Endometrium (tissue), 2 donors: ENCODE measurements around the gene OR9Q1.

Experiments used
- FAIRE-seq: peaks from 2 replicates; lab custom pipeline; 2012; peaks lifted over from hg19 to GRCh38; lab: Jason Lieb, UNC
- donor health status: control.
- donor health status: control.

The OR9Q1 gene

DNA sequence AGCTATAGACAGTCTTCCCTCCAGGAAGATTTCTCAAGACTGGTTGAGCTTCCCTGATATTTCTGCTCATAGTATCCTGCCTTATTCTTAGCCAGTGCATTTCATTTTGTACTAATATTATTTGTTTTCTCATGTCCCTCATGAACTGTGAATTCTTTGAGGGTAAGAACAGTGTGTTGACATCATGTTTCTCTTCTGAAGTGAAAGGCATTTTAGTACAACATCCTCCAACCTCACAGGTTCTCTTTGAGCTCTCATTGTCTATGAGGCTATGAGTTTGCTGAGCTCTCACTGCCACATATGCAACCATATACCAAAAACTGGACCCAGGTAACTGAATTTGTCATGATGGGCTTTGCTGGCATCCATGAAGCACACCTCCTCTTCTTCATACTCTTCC lies 7.0 kb downstream of the OR9Q1 start, which contains the start of gene OR6Q1:
OR6Q1 (plus strand) TSS at position 301 of the 400 bp plus-strand sequence; CDS start at position 301, 0 bp downstream.
- no peak for FAIRE-seq

DNA sequence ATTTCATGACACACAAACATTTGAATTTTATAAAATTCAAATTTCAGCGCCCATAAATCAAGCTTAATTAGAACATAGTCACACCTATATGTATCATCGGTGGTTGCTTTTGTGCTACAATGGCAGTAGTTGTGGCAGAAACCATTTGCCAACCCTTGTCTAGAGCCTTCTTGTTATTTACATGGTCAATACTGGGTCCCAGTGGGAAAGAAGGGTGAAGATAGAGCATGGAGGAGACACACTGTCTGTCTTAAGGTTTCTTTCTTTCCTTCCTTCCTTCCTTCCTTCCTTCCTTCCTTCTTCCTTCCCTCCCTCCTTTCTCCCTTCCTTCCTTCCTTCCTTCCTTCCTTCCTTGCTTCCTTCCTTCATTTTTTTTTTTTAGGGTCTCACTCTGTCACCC lies 10.8 kb downstream of the OR9Q1 start:
- no peak for FAIRE-seq

DNA sequence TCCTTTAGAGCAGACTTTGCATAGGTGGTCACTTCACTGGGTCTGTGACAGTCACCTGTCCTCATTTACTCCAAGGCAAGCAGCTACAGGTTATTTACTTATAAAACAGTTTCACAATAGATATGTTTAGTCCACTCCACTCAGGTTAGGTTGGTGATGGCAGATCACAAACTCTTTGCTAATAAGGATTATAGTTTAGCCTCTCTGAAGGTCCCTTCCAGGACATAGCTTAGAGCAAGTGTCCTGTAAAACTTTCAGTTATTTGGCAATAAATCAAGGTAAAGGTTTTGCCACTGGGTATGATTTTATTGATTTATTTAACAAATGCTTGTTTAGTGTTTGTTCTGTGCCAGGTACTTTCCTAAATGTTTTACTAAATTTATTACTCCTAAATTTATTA lies 15.9 kb downstream of the OR9Q1 start:
- no peak for FAIRE-seq

DNA sequence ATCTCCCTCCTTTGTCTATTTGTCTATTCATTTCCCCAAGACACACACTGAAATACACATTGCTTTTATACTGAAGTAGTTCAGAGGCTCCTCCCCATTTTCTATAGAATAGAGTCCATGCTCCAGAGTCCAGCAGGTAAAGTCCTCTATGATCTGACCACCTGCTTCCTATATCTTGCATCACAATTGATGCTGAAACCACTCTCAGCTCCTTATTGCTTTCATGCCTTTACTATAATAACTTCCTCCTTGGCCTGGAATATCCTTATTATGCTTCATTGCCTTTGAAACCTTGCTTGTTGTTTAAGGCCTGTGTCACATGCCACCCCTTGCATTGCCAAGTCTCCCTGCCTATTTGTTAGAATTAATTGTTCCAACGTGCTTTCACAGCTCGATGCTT lies 19.7 kb downstream of the OR9Q1 start:
- no peak for FAIRE-seq

DNA sequence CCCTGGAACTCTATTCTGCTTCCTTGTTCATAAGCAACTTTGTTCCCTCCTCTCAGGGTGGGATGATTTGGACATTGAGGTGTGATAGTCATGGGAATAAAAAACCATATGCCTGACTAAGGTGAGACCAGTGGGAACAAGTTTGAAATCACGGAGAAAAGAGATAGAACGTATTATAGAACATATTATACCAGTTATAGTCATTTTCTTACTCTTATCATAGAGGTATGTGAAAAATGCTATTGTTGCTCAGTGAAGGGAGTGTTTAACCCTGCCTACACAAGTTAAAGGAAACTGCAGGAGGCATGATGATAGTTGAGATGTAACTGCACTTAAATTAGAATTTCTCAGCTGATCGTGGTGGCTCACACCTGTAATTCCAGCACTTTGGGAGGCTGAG lies 22.6 kb downstream of the OR9Q1 start:
- no peak for FAIRE-seq

DNA sequence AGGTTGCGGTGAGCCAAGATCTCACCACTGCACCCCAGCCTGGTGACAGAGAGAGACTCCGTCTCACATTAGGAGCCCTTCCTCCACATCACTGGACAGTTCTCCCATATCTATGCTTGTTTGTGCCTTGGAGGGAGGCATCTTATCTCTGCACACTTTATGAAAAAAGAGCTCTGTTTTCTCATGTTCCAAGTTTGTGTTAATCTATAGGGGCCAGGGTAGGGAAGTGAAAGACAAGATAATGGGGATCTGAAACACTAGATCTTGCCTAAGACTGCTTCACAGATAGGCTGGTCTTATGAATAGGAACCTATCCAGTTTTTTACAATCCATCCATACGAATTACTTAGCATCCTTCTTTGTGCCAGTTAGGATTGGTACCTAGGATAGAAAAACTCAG lies 24.1 kb downstream of the OR9Q1 start:
- no peak for FAIRE-seq

DNA sequence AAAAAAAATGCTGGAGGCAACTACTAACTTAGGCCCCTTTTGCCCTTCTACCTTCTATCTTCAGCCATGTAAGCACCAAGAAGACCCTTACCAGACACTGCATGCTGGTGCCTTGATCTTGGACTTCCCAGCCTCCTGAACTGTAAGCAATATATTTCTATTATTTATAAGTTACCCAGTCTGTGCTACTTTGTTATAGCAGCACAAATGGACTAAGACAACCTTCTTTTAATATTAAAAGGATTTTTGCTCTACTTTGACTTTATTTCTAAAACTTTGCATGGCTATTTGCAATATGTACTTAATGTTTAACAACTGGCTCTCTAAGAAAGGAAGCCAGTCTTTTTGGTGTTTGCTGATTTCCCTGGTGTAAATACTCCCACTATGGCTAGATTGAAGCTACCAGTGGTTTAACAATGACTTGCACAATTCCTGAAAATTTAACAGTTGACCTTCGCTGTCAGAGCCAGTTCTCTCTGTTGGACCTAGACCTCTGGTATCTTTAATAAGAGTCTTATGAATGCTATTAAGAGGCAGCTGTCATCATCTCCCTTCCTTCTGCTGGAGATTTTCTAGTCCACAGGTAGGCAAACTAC lies 32.2 kb downstream of the OR9Q1 start:
- no peak for FAIRE-seq

DNA sequence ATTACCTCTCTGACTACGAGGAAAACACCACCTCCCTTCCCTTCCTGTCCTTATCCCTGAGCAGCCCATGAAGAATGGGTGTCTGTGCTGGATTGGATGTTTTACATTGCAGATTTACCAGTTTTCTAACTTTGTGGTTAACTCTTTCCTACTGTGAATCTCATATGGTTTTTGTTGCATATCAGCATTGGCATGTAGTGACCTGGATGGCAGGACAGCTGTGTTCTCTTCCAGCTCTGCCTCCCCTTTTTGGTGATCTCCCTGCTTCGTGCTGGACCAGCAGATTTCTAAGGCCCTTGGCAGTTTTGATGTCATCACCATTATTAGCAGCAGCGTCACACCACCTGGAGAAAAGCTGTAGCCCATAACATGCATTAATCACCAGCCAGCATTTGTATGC lies 33.8 kb downstream of the OR9Q1 start:
- no peak for FAIRE-seq

DNA sequence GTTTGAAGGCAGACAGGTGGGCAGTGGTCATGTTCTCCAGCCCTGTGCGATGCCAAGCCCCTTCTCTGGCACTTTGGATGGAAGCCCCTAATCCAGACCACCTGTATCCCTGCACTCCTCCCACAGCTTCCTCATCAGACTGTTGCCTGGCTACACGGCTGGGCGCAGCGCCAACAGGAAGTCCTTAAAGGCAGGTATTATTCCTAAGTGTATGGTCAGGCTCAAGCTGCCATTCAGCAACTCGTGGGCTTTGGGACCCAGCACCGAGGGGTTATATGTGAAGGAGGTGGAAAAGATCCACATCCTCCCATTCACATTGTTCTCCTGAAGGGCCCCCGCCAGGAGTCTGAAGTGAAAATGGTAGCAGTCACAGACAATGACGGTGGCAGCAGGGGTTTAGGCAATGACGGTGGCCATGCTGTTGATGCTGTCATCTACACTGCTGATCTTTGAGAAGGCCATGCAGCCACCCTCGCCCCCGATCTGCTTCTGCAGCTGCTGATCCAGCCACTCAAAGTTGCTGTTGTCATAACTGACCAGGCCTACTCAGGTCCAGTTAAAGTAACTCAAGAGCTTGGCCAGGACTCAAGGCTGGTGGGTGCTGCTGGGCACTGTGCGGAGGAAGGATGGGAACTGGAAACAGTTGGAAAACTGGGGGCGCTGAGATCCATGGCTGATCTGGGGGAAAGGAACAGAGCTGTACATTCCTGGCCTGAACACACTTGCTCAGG lies 34.8 kb downstream of the OR9Q1 start:
- FAIRE-seq, result no peak

DNA sequence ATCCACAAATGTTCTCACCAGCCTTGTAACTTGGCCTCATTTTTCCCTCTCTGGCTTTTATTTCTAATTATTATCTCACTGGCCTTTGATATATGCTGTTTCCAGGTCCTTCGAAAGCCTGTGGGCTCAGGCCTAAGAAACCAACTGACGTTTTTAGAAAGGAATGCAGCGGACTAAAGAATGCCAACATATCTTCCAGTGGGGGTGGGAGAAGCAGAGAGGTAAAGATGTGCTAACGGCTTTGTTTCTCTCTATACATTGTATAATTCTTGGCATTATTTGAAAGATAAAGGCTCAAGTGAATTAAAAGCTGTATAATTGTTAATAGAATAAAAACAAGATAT lies 35.3 kb downstream of the OR9Q1 start:
- no peak for FAIRE-seq

DNA sequence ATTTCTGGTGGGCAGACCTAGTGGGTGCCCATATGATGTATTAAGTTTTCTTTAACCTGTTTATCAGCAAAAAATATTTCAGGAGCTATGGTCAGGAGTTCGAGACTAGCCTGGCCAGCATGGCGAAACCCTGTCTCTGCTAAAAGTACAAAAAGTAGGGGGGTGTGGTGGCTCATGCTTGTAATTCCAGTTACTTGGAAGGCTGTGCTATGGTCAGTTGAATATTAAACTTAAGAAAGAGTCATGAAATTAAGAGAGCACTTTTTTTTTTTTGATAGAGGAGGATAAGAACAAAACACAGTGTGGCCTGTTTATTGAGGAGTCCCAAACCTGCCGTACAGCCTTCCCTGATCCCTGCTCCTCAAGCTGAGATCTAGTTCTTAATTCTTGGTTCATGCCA lies 36.9 kb downstream of the OR9Q1 start:
- no peak for FAIRE-seq

DNA sequence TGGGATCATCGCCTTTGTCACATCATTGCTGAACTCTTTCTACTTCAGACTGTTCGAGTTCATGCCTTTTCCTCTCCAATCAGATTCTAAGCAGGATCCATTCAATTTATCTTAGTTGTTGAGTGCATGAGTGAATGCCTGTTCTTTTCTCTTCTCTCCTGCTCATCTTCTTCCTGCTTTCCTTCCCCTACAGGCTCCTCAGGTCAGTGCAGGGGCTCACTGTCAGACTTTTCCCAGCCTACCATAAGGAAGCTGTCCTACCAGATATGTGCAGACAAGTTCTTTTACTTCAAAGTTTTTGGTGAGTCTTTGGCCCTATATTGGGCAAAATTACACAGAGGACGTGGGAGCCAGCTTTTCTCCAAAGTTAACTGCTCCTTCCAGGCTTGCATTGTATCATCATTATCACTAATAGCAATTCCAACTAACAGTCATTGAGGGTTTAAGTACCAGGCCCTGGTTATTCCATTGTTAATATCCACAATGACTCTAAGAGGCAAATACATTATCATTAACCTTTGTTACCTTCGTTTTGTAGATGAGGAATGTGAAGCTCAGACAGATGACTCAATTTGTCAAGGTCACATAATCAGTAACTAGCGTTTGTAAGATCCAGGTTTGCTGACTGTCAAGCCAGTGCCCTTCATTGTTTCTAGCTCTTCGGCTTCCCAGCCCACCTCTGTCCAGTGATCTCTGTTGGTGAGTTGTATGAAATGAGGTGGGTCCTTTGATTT lies 37.4 kb downstream of the OR9Q1 start:
- no peak for FAIRE-seq

DNA sequence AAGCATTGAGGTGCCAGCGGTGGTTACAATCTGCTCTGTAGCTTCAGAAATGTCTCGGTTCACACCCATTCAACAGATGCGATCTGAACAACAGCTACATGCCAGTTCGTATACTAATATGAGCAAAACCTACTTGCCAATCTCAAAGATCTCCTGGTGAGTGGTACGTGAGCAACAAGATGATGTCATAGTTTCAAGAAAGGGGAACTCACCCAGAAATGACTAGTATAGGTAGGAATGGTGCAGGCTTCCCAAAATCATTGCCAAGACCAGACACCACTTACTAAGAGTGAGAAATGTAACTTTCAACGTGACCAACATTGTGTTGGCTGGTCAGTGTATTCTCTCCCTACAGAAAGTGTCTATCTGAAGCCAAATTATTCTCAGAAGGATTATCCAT lies 38.1 kb downstream of the OR9Q1 start:
- no peak for FAIRE-seq

DNA sequence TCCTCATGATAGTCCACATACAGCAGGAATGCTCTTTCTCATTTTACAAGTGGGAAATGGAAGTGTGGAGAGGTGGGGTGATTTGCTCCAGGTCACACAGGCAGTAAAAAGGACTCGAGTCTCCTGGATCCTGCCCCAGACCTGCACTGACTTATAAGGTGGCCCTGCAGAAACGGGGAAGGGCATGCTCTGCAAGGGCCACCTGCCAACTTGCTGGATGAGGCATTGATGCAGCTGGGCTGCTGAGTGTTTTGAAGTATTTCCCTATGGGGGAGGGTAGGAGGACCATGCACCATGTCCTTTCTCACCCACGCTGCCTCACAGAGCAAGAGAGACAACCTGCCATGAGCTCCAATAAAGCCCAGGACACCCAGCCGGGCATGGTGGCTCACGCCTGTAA lies 44.0 kb downstream of the OR9Q1 start:
- no peak for FAIRE-seq

DNA sequence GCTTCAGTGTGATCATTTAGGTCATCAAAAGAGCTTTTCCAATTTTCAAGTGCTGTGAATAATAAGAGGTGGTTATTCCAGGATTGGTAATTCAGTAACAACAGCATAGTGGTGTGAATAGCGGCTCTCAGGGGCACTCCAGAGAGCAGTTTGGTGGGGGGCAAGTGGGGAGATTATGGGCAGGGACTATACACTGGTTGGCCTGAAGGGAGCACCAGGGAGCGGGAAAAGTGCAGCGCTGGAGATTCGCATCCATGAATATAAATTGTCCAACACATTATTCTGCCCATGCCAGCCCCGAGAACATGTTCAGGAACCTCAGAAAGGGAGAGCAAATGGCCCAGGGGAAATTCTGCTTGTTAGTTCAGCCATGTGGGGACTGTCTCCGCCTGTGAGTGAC lies 45.0 kb downstream of the OR9Q1 start:
- FAIRE-seq, result no peak

DNA sequence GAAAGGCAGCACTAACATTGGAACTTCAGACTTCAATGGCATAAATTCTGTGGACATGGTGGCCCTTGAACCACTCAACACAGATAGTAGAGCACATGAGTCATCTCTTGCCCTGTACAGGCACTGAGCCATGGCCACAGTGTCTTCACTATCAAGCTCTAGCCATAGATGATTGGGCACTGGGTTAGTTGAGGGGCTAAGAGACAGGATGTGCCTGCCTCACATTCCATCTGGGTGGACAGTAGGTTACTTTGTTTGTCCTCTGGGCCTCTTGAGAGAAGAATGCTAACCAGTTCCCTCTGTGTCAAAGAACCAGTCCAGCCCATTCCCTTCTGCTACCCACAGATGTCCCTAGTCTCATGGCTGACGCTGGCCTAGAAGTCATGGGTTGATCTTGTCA lies 46.9 kb downstream of the OR9Q1 start:
- no peak for FAIRE-seq

DNA sequence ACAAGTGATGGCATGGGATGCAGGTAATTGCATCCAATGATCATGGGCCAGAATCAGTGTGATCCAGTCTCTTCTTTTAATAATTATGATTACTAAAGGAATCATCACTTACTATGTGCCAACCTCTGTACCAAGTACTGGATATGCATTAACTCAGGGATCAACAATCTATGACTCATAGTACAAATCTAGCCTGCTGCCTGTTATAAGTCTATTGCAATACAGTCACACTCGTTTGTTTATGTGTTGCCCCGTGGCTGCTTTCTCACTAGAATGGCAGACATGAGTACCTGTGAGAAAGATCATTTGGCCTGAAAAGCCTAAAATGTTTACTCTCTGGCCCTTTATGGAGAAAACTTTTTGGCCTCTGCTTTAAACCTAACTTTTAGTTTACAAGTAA lies 52.1 kb downstream of the OR9Q1 start:
- no peak for FAIRE-seq

DNA sequence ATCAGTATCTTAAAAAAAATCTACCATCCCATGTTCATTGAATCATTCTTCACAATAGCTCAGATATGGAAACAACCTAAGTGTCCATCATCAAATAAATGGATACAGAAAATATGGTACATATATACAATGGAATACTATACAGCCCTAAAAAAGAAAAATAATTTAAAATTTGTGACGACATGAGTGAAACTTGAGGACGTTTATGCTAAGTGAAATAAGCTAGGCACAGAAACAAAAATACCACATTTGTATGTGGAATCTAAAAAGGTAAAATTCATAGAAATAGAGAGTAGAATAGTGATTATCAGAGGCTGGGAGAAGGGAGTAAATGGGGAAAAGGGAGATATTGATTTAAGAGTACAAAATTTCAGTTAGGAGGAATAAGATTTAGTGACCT lies 62.8 kb downstream of the OR9Q1 start:
- no peak for FAIRE-seq

DNA sequence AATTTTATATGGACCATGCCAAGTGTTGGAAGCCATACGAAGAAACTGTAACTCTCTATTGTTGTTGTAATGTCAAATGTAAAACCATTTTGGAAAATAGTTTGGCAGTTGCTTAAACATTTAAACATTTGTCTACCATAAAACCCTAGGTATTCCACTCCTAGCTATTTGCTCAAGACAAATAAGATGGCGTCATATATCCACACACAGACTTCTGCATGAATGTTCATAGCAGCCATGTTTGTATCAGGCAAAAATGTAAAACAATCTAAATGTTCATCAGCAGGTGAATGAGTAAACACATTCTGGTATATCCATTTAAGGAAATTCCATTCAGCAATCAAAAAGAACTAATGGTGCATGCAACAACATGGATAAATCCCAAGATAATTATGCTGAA lies 73.8 kb downstream of the OR9Q1 start:
- no peak for FAIRE-seq

DNA sequence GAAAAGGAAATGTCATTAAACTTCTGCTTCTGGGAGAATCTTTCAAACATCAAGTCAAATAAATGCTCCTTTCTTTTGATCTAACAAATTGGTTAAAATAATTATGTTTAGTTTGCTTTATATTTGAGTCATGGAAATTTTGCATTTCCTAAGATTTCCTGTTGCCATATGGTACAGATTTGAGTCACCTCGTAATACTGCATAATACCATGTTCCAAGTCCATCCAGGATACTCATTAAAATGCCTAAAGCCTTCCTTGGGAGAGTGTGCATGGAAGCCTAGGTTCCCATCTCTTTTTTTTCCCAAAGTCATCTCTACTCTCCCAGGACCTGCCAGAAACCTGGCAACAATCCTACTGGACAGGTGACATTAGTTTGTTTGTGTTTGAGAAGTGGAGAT lies 97.4 kb downstream of the OR9Q1 start:
- no peak for FAIRE-seq

DNA sequence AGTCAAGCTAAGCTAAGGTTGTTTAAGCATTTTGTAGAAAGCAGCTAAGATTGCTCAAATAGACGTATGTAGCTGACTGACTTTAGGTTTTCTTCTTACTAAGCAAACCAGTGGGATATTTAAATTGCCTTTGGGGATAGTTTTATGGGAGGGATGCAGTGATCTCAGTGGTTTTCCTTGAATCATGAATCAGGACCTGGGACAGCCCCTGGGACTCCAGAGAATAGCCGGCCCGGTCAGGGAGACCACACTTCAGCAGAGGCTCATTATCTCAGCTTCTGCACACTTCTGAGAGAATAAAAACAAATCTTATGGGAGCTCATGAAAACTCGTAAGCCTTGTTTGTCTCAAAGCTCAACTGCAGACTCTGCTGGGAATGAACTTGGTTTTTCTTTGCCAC lies 101.8 kb downstream of the OR9Q1 start, which contains the start of gene OR9I1:
OR9I1 (minus strand) TSS at position 62 of the 400 bp plus-strand sequence. CDS start 6,086 bp downstream, outside the sequence.
- FAIRE-seq, result no peak

DNA sequence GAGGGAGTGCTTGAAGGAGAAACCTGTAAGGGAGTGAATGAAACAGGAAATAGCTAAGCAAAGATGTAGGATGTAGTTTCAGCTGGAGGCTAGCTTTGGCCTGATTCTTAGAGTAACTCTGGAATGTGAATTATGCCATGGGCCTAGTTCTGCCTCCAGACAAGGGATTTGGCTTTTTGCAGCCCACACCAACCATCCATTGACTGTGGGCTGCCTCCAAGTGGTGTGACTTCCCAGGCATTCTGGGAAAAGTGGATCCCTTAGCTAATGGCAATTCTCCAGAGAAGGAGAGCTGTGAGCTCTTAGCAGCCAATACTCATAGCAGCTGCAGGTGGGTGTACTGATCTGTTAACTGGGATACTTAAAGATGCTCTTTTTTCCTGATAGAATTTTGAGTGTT lies 103.7 kb downstream of the OR9Q1 start:
- no peak for FAIRE-seq

DNA sequence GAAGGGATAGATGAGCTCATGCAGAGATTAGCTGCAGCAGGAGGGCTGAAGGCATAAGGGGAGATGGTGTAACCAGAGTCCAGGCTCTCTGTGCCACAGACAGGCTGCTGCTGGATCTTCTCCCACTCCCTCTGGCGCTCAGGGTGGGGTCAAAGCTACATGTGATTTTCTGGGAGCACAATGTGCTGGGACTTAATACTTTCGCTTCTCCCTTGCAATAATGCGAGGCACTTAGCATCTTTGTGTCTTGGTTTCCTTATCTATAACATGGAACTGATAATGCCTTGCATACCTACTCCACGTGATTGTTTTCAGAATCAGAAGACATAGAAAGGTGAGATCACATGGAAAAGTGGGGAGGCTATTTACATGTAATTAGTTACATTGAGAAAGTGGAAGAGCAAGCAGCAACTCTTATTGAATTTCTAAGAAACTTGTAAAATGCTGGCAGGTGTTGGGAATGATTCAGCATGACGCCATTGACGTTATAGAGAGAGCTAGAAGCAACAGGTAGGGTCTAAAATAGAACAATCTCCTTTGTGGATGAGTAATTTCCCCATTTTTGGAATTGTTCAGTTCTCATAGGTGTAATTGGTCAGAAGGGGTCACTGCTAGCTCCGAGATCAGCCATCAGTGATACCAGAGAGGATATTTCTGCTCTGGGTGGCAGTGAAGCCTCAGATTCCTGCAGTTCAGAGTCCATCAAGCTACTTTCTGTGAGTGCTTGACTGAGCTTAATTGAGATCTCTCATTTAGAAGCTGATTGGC lies 109.8 kb downstream of the OR9Q1 start:
- FAIRE-seq, result no peak
